Endothelial cell of umbilical vein (primary cell): Measurements from ENCODE around the gene CARMIL1. TPM values are rescaled to one million over a fixed set of nuclear protein-coding genes. Genes with fewer than 3 reads are reported as not detected.

ENCODE experiments used
- BruUV-seq: library from RNA; stranded (reverse); fragments of 400-500 nt; replicated peaks from 2 replicates; lab custom pipeline; 2021; lab: Mats Ljungman, UMichigan
- CTCF ChIA-PET: fragments of 300-600, 350-600 bp; sonication (Branson Sonifier 250); formaldehyde crosslinking; loops from one replicate; lab custom pipeline; 2021; ENCODE audit warnings: antibody characterized with exemption, inconsistent platforms; lab: Charles Lee
- POLR2A ChIA-PET: fragments of 300-600, 350-600 bp; sonication (Branson Sonifier 250); formaldehyde crosslinking; loops from one replicate; lab custom pipeline; 2021; ENCODE audit warnings: antibody characterized with exemption, inconsistent platforms; lab: Charles Lee
- DNase-seq: peaks from one replicate; pipeline ENCODE4 v3.0.0-alpha.2; 2011; ENCODE audit warnings: low read depth, low spot score
- FAIRE-seq: peaks from 2 replicates; lab custom pipeline; 2011; peaks lifted over from hg19 to GRCh38; lab: Jason Lieb, UNC
- H2AFZ ChIP-seq: 2 replicates; pipeline ENCODE4 v1.6.0; 2012; ENCODE audit warnings: low read depth, low read length, control low read depth, inconsistent platforms
- H3K27ac ChIP-seq: 2 replicates; pipeline ENCODE4 v1.5.1; 2011; ENCODE audit warnings: low read depth, mild to moderate bottlenecking, control low read depth, low read length, moderate library complexity; ENCODE audit not compliant: insufficient read depth
- H3K27me3 ChIP-seq, 2 experiments: 2 replicates each; pipeline versions ENCODE4 v1.6.0 to v1.6.1; 2011; ENCODE audit warnings: low read length in 2 of 2, mixed read lengths in 1 of 2; ENCODE audit not compliant: control insufficient read depth in 2 of 2, insufficient read depth in 2 of 2
- H3K36me3 ChIP-seq, 2 experiments: 2 replicates in 1 of 2; 3 replicates in 1 of 2; pipeline ENCODE4 v1.5.1; 2011; ENCODE audit warnings: low read length in 2 of 2, mild to moderate bottlenecking in 1 of 2, moderate library complexity in 1 of 2; ENCODE audit not compliant: control insufficient read depth in 2 of 2, insufficient read depth in 2 of 2; ENCODE audit errors: extremely low read depth in 1 of 2
- H3K4me1 ChIP-seq: 3 replicates; pipeline ENCODE4 v1.5.1; 2011; ENCODE audit warnings: mild to moderate bottlenecking, low read length; ENCODE audit not compliant: control insufficient read depth, insufficient read depth; ENCODE audit errors: extremely low read depth
- H3K4me2 ChIP-seq: 2 replicates; pipeline ENCODE4 v1.6.1; 2011; ENCODE audit warnings: low read length, control low read depth, mixed read lengths; ENCODE audit not compliant: insufficient read depth
- H3K4me3 ChIP-seq, 3 experiments: fragments of 200-600 bp in 1 of 3; sonication (generic), shearing (Covaris generic) in 1 of 3; replicated peaks in 1 of 3; 2 replicates each; pipeline ENCODE4 v1.5.1; 2011 to 2016; ENCODE audit warnings: control low read depth in 3 of 3, low read length in 3 of 3, mild to moderate bottlenecking in 2 of 3, inconsistent platforms in 1 of 3, low read depth in 1 of 3, moderate library complexity in 1 of 3; ENCODE audit not compliant: insufficient read depth in 1 of 3
- H3K79me2 ChIP-seq: 2 replicates; pipeline ENCODE4 v1.6.0; 2012; ENCODE audit warnings: low read length, inconsistent platforms; ENCODE audit not compliant: control insufficient read depth, insufficient read depth
- H3K9ac ChIP-seq: replicated peaks from 2 replicates; pipeline ENCODE3; 2011; ENCODE audit warnings: low read length, control low read depth; ENCODE audit not compliant: insufficient read depth; ENCODE audit errors: extremely low read depth
- H3K9me1 ChIP-seq: replicated peaks from 3 replicates; pipeline ENCODE4 v1.6.0; 2011; ENCODE audit warnings: mild to moderate bottlenecking, low read length; ENCODE audit not compliant: control insufficient read depth, insufficient read depth; ENCODE audit errors: extremely low read depth
- H3K9me3 ChIP-seq: replicated peaks from 2 replicates; pipeline ENCODE4 v1.5.1; 2012; ENCODE audit warnings: low read length, inconsistent platforms; ENCODE audit not compliant: control insufficient read depth, insufficient read depth
- H4K20me1 ChIP-seq: replicated peaks from 2 replicates; pipeline ENCODE3; 2011; ENCODE audit warnings: mild to moderate bottlenecking, low read length; ENCODE audit not compliant: control insufficient read depth, insufficient read depth; ENCODE audit errors: extremely low read depth
- CTCF ChIP-seq, 2 donors: IDR thresholded peaks; 1 replicate in 1 of 2; 2 replicates in 1 of 2; pipeline ENCODE4 v1.5.1; 2011; ENCODE audit warnings: low read length in 2 of 2, mild to moderate bottlenecking in 2 of 2, moderate library complexity in 2 of 2, control low read depth in 1 of 2, inconsistent platforms in 1 of 2, low read depth in 1 of 2; ENCODE audit not compliant: insufficient read depth in 1 of 2; ENCODE audit errors: extremely low read depth in 1 of 2
- EZH2 ChIP-seq: IDR thresholded peaks from 2 replicates; pipeline ENCODE4 v1.6.1; 2012; ENCODE audit warnings: borderline replicate concordance, low read depth, mild to moderate bottlenecking, moderate library complexity, low read length, inconsistent platforms; ENCODE audit not compliant: severe bottlenecking
- FOS ChIP-seq: IDR thresholded peaks from 2 replicates; pipeline ENCODE4 v1.6.1; 2011; ENCODE audit warnings: mild to moderate bottlenecking, low read length, moderate library complexity, borderline replicate concordance; ENCODE audit not compliant: insufficient read depth
- GATA2 ChIP-seq: IDR thresholded peaks from 2 replicates; pipeline ENCODE4 v1.7.0; 2011; ENCODE audit warnings: low read depth, mild to moderate bottlenecking, moderate library complexity, mixed read lengths, low read length; ENCODE audit not compliant: insufficient read length, insufficient read depth
- JUN ChIP-seq: IDR thresholded peaks from 2 replicates; pipeline ENCODE4 v1.6.1; 2011; ENCODE audit warnings: borderline replicate concordance, low read depth; ENCODE audit not compliant: insufficient read length, insufficient read depth
- MAX ChIP-seq: IDR thresholded peaks from 2 replicates; pipeline ENCODE4 v1.6.1; 2011; ENCODE audit not compliant: insufficient read depth, insufficient read length
- MYC ChIP-seq: IDR thresholded peaks from one replicate; pipeline ENCODE4 v1.6.1; 2011; ENCODE audit warnings: mild to moderate bottlenecking, low read depth, low read length
- POLR2A ChIP-seq: IDR thresholded peaks from 2 replicates; pipeline ENCODE4 v1.6.1; 2012; ENCODE audit warnings: low read depth, mild to moderate bottlenecking, control low read depth, low read length
- POLR2AphosphoS5 ChIP-seq: IDR thresholded peaks from 2 replicates; pipeline ENCODE4 v1.6.1; 2012; ENCODE audit warnings: low read depth, mild to moderate bottlenecking, control low read depth, low read length, moderate library complexity; ENCODE audit not compliant: insufficient read depth
- dilution Hi-C: fragments of 300-500 bp; cut with MboI; formaldehyde crosslinking; loops from one replicate; pipeline ENCODE4 v1.15.0; 2019; ENCODE audit warnings: low sequenced_read_pairs; ENCODE audit not compliant: extremely low pct_ligation_motif_present
- intact Hi-C: fragments of 100-400 bp; cut with micrococcal nuclease; formaldehyde crosslinking; loops from one replicate; pipeline ENCODE4 v1.10.0; 2022
- polyA plus RNA-seq, 4 experiments: library from polyadenylated mRNA; depleted of rRNA in 3 of 4; stranded (reverse) in 3 of 4; unstranded in 1 of 4; fragments of >200 nt; gene quantifications; 2 replicates each; pipeline versions ENCODE4 v1.2.1 to v1.2.3, GENCODE V29; 2011 to 2012; ENCODE audit warnings: missing spikeins in 1 of 4
- total RNA-seq: library from RNA; stranded (reverse); gene quantifications from 2 replicates; pipeline ENCODE4 v1.2.3, GENCODE V29; 2021

CARMIL1 gene
- total and polyA plus RNA-seq, 2 donors (not counting 3 experiments of a cell fraction or from before 2014, with no cell fraction given), result 1.3 to 8.7 TPM

DNA sequence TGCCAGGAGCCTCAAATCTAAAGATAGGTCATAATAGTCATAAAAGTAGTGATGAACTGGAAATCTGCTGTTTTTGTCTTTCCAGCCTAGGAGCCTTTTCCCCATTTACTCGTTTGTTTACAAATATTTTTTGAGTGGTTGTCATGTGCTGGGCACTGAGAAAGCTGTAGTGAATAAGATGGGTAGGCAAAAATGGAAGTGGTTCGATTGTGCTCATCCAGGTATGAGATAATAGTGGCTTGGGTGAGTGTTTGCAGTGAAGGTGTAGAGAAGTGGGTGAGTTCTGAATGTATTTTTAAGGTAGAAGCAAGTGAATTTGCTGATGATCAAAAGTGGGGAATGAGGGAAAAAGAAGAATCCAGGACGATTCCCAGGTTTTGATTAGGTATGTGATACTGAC lies 53.0 kb downstream of the CARMIL1 start:
- Histone ChIP-seq H3K36me3 (no peaks in the 10 kb centered on the region), H3K4me1 (no peaks in the 10 kb centered on the region), H3K4me3 (no peak overlapping the region), H3K27ac (no peak overlapping the region), H2AFZ (no peak overlapping the region), H3K27me3 (peaks cover 0 to 2% of the 10 kb centered on the region in 2 experiments), H3K9me1 (no peaks in the 10 kb centered on the region), H4K20me1 (no peaks in the 10 kb centered on the region), H3K79me2 (no peaks in the 10 kb centered on the region), H3K4me2 (no peak overlapping the region), H3K9ac (no peak overlapping the region), H3K9me3 (no peaks in the 10 kb centered on the region)
- no TSS peak for BruUV-seq
- intact Hi-C loops (no loop called here), dilution Hi-C loops (no loop called here)
- no peak for DNase-seq
- no peak for TF ChIP-seq POLR2AphosphoS5
- TF ChIP-seq POLR2A, result no peak
- TF ChIP-seq MYC, result no peak
- no peak for TF ChIP-seq MAX
- no peak for TF ChIP-seq GATA2
- TF ChIP-seq FOS, result no peak
- TF ChIP-seq CTCF (IDR thresholded peaks at IDR 0.05; ENCODE audit: extremely low read depth in 1 of 2, insufficient read depth in 1 of 2, low read depth in 1 of 2, low read length in 2 of 2), result no peak
- no peak for TF ChIP-seq EZH2
- no peak for TF ChIP-seq JUN
- ChIA-PET CTCF (no interaction called here), POLR2A (no interaction called here)
- no peak for FAIRE-seq
